ENCODE results near the gene APBA2.

Gene APBA2

DNA sequence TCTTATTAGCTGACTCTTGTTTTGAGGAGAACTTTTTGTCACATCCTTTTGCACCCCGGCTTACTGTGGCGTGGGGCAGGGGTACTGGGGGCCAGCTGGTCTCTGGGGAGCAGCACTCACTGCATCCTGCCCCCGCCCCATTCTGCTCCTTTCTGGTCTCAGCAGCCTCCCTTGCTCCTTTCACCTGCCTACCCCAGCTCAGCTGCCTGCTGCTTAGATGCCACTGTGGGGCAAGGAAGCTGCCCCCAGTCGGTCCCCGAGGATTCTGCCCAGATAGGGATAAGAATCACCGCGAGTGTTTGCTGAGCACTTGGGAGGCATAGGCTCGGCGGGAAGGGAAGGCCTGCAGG is 32.0 kb downstream of the APBA2 start:
- no peak for DNase-seq

DNA sequence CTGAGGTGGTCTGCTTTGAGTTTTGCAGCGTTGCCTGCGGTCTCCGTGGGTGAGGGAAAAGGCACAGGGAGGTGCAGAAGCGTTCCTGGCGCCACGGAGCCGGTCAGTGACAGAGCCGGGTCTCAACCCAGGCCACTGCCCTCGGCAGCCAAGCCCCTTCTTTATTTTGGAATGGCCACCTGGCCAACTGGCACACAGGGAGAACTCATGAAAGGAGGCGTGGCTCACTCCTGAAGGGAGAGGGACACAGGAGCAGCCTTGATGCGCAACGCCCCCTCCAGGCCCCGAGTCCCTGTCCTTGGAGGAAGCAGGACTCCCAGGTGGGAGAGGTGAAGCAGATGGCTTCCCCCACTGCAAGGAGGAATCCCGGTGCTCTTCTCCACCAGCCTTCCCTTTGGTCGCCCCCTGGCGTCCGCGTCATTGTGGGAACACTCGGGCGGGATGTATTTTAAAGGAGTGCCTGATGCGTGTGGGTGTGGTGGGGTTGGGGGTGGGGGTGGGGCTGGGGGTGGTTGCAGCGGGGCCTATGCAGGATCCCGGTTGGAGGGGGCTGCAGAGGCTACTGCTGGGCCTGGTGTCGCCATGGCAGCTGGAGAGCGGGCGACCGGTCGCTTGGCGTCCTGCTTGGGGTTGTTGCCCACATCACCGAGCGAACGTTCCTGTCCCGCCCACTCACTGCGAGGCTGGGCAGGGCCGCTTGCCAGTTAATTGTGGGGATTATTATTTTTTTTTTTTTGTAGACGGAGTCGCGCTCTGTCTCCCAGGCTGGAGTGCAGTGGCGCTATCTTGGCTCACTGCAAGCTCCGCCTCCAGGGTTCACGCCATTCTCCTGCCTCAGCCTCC is 32.6 kb downstream of the APBA2 start:
- DNase-seq, result no peak

DNA sequence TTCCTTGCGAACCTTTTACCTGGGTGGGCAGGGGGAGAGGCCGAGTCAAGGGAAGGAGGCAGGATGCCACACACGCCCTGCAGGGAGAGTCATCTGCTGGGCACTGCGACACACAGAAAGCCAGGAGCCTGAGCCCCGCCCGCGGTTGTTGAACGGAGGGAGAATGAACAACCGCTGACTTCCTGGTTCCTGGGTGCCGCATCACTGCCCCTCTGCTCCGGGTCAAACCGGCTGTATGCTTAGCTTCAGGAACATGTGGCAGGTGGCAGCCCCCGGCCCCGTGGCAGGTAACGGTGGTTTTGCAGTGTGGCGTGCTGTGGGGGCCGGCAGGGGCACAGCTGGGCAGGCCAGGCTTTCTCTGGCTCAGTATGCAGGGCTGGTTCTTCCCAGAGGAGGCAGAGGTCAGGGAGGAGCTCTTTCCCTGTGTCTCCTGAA is 33.4 kb downstream of the APBA2 start:
- DNase-seq, result no peak

DNA sequence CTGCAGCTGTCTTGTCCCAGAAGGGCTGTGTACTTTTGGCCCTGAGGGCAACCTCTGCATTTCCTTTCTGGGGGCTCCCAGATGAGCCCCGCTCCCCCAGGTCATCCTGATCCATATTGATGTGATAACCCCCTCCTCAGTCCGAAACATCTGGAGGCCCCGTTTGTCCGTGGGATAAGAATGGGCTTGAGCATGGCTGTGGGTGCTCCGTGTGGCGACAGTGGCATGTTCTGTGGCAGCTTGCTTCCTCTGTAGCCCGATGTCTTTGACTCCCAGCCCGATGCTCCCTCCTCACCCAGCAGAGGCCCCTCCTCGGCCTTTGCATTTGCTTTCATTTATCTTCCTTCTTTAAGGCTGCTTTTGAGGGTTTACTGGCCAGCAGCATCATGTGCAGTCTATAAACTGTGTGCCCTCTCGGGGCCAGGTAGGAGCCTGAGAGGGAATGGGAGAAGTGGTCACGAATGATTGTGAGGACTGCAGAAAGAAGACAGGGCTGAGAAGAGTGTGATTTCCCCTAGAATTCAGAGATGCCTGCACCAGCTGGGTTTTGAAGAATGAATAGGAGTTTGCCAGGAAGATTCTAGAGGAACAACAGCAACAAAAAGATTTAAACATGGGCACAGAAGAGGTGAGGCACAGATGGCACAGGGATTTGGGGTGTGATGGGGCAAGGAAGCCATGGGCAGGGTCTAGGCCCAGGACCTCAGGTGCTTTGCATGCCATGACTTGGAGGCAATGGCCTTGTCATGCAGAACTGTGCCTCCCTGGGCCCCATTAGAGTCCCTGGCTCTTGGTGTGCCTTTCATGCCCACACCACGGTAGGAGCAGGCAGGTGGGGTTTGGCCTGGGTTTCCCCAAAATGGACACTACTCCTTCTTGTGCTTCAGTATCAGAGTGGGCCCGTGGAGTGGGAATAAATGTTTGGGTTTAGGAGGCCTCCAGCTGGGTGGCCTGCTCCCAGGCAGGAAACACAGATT is 34.2 kb downstream of the APBA2 start:
- no peak for DNase-seq

DNA sequence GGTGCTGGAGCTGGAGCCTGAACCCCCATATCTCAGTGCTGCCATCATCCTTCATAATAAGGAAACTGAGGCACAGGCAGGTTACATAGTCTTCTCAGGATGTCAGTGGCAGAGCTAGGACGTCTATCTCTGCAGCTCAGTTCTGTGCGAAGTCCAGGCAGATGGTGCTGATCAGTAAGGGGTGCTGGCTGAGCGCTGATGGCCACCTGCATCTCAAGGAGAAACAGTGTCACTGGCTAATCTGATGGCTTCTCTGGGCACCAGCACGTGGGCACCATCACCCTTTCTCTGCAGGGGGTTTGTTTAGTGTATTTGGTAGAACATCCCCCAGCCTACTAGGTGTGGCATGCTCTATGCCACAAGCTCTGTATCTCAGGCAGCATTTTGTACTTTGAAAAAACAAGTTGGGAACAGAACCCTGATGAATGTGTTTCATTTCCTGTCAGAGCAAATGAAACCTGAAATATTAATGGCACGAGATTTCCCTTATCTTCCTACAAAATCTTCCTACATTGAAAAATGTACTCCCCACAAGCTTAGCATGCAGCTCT is 35.1 kb downstream of the APBA2 start:
- no peak for DNase-seq

DNA sequence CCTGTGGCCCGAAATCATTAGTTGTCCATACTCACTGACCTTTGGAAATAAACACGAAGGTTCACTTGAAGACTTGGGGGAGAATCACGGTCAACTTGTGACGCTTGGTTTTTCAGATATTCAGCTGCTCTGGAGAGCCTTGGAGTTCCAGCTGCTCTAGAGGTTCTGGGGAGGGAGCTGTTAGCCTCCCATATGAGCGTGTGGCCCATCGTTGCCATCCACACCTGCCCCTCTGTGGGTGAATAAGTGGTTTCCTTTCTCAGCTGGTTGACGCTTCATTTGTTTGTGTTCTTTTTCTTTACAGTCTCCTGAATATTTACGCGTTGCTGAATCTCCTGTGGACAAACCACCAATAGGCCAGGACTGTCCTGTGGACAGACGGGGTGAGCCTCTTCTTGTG is 35.6 kb downstream of the APBA2 start:
- DNase-seq, result no peak

DNA sequence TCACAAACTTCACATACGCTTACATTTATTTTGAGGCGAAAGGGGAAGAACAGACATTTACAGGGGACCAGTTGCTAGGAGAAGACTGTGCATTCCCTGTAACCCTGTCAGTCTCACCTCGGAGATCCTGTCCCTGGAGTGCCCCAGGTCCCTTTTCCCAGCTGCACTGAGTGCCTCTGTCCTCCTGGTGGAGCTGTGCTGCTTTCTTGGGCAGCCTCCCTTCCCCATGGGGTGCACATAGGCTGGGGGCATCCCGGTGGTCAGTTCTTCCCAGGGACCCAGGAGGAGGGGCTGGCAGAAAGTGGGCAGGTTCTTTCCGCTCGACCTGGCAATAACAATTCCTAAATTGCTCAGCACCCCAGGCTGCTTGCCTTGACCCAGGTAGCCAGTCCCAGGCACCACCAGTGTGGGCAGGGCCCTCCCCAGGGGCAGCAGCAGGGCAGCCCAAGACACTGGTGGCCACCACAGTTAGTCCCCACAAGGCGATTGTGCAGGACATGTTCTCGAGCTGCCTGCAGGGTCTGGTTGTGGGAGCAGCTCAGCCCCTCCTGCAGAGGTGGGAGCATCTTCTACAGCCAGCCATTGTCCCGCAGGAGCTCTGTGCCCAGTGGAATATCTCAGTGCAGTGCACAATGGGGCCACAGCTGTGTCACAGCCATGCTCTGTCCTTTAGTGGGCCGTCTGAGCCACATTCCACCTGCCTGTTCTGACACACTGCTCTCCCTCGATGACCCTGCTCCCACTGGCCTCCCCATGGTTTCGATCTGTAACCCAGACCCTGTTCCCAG is 36.3 kb downstream of the APBA2 start:
- DNase-seq, result no peak

DNA sequence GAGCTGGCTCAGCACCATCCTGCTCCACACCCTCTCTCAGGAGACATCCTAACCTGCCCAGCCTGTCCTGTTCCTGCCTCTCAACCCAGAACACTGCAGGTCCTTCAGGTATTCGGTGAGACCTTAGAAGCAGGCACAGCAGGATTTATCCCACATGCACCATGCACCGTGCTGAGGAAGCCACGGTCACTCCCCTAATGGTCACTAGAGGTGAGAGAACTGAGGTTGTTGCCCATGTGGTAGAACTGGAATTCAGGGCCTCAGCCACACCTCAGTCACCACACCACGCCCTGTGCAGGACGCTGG is 36.9 kb downstream of the APBA2 start:
- no peak for DNase-seq

DNA sequence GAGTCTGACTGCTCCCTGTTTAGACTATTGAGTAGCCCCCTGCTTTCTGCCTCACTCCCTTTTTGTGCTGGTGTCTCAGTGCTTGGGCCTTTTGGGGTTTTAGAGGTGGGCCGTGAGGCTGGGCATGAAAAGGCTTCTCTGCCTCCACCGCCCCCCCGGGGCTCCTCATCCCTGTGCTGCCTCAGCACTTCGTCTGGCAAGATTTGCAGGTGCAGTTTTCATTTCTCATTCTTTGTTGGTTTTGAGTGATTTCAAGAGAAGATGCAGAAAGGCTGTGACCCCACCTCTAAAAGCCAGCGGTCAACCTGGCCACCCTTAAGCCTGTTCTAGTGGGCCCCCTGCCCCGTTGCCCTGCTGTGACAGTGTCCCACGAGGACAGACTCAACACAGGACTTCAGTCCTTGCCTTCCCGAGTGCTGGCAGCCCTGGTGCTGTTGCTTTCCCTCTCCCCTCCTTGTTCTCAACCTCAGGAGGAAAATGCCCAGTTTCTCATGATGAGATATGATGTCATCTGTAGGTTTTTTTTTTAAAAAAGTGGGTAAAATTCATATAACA is 38.0 kb downstream of the APBA2 start:
- DNase-seq, result no peak

DNA sequence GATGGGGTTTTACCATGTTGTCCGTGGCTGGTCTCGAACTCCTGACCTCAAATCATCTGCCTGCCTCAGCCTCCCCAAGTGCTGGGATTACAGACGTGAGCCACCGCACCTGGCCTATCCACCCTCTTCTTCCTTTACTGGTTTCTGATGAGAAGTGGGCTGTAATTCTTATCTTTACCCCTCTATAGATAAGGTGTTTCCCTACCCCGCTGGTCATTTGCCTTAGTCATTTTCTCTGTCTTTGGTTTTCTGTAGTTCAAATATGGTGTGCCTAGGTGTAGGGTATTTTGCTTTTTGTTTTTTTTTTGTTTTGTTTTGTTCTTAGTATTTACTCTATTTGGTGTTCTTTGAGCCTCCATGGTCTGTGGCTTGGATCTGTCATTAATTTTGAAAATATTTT is 41.3 kb downstream of the APBA2 start:
- no peak for DNase-seq

DNA sequence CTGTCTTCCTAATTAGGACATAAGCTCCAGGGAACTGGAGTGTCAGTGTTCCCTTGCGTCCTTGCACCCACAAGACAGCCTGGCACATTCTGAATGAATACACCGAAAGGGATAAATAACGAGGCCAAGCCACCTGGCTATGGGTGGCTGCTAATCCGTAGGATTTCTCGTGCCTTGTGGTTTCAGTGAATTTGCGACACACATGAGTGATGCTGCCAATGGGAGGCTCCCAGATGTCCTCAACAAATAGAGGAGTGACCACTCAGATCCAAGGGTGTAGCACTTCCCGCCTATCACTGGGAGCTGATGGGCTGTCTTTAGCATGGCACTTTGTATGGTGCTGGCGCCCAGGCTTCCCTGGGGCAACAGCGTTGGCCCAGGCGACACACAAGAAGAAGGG is 43.4 kb downstream of the APBA2 start:
- no peak for DNase-seq

DNA sequence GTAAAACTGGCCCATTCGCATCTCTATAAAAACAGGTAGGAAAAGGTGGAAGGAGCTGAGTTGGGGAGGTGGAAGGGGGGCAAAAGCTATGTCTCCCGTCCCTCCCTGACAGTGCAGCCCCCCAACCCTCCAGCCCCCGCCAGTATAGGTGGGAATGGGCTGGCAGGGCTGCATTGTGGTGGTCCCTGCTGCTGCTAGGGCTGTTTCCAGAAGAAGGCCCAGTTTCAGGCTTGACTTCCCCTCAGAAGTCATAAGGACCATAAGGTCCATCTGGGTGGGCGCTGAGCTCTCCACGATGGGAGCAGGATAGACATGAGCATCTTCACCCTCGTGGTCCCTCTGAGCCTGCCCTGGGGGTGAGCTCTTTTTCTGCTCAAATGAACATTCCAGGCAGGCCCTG is 44.2 kb downstream of the APBA2 start:
- no peak for DNase-seq

DNA sequence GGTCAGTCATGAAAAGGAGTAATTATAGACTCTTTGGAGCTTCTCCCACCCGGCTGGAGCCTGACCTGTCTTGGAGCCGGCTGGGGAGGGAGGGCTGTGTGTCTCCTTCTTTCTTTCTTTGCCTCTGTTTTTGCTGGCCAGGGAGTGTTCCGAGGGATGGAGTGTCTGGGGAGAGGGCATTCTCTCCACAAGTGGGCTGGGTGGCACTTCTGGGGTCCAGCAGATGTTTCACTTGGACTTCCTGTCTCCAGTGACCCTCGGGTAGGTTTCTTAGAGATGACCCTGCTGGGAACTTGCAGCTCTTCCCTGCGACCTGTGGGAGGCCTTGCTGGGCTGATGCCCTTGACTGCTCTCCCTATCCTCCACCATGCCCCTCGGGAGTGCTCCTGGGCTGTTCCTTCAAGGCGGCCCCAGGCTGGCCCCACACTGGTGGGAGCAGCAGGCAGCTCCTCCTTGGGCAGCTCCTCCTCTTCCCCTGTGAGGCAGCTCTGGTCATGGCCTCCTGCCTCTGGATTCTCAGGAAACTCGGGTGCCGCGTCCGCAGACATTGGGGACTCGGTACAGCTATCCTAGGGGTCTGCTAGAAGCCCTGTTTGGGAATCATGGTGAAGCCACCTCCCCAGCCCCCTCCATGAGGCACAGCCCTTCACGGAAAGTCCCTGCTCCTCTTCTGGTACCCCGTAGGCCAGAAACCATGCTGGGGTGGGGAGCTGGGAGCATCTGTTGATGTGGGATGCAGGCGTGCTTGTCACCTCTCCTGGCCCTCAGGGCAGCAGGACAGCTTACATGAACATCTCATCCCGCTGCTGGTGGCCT is 44.9 kb downstream of the APBA2 start:
- DNase-seq, result no peak

DNA sequence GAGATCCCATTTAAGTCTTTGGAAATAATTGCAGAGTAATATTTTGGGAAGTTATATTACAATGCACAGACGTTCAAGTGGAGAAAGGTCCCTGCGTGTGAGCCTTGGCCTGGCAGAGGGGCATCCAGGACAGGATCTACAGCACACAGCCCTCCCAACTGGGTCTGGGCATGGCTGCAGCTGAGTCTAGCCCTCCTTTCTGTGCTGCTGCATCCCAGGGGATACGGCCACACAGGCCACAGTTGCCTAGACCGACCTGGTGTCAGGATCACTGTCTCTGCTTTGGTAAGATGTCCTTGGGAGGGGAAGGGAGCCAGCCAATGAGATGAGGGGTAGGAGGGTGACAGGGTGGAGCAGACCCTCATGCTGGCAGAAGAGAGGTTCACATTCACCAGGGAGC is 46.1 kb downstream of the APBA2 start:
- no peak for DNase-seq

DNA sequence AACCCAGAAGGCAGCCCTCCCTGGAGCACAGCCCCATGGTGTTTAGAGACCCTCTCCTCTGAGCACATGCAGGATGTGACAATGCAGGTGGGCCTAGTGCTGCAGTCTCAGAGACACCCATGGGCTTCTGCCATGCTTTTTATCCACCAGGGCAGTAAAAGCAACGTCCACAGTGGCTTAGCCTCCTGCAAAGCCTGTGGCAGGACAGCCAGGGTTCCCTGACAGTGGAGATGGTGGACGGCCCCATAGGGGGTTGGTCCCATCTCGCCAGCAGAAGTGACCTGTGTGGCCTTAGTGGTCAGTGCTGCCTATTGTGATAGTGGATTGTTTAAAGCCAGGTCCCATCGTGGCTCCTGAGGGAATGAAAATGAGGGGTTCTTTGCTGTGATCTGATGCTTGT is 46.6 kb downstream of the APBA2 start:
- DNase-seq, result no peak

DNA sequence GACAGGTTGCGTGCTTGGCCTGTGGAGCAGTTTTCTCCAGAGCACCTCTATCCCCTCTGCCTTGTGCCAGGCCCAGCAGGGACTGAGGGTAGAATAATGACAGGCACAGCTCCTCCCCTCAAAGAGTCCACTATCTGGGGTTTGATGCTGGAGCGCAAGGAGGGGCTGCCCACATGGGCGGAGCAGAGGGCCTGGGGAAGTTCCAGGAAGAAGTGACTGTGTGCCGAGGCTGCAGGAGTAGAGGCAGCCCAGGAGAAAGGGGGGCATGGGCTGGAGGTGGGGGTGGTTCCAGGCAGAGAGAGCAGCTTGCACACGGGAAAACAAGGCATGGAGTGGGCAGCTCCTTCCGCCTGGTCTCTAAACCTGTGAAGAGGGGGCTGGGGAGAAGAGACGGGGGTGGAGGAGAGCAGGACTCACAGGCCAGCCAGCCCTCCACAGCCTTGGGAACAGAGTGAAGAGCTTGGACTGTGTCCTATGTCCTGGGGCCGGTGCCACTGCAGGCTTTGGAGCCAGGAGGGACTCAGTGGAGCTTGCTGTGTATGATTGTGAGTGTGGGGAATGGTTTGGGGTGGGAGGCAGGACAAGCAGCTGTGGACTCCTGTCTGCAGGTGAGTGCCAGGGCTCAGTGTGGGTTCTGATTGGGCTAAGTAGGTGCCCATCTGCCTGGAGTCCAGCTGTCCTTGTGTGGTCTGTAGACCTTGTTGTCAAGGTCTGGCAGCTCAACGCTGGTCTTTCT is 48.1 kb downstream of the APBA2 start:
- DNase-seq, result no peak

DNA sequence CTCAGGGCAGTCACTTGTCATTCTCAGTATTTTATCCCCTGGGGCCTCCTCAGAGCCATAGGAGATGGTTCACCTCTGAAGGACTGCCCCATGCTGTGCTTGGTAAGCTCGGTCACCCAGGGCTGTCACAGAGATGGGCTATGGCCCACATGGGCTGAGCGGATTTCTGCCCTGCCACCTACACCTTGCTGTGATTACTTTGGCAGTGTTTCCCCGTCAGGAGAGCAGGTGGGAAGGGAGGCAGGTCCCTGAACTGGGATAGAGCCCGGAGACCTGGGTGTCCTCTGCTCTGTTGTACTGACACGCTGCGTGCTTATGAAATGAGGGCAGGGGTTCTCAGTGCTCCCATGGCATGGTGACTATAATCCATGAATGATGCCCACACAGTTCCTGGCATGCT is 48.9 kb downstream of the APBA2 start:
- no peak for DNase-seq

DNA sequence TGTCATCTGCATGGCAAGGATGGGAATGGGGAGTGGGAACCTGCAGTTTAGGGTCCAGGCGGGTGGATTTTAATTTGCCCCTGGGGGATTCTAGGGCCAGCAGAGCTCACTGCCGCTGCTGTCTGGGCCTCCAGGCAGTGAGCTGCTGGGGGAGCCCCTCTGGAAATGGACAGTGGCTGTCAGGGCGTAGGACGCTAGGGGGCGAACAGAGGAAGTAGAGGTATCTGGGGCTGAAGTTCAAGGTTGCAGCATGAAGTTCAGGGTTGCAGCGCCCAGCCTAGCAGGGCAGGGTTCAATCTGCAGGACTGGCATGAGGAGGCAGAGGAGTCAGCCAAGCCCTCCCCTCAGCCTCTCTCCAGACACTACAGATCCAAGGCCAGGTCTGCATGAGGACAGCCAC is 49.5 kb downstream of the APBA2 start:
- DNase-seq, result no peak

DNA sequence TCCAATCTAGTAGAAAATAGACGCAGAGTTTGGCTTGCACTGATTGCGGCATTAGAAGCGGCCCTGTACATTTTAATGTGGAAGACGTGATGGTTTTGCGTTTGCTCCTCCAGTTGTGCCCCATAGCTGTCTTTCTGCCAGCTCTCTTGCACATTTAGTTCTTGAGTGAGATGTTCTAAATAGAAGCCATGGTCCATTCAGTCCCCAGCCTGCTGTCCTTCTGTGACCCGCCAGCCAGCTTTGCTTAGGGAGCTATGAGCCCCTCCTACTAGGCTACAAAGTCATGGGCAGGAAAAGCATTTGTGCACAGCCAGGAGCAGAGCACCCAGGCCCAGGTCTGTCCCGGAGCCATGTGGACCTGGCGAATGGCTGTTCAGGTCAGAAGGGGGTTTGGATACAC is 50.3 kb downstream of the APBA2 start:
- no peak for DNase-seq

DNA sequence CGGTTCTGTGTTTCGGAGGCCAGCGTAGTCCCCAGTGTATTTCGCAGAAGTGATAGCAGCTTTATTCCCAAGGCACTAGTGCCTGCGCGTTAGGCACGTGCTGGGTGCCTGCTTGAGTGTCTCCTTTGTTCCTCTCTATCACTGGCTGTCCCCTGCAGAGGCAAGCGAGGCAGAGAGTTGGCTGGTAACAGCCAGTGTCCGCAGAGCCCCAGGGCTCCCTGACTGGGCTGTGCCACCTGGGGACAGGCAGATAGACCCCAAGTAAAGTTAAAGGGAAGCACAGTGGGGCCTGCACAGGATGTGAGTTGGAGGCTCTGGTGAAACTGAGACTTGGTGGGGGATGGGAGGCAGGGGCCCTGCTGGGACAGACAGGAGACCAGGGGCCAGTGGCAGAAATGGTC is 50.7 kb downstream of the APBA2 start:
- DNase-seq, result no peak

DNA sequence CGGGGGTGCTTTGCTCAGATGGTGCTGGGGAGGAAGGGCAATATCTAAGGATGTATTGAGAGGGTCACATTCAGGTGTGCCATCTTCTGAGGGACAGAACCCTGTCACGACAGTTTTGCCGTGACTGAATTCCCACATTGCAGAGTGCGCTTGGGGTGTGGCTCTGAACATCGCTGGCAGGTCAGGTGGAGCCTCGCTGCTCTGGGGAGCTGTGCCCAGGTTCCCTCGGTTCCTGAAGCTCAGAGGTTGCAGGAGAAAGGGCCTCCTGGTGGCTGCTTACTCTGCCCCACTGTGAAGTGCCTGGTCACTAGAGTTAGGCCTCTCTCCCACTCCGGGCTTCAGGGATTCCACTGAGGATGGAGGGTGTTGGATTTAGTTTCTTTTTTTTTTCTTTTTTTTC is 51.5 kb downstream of the APBA2 start:
- DNase-seq, result no peak

Measured in NCI-H226 (cell line).